GM21529 (cell line): Measurements from ENCODE around the gene HSPA12A.

ENCODE experiments used
- ATAC-seq: cut with Tn5 transposase; IDR thresholded peaks from one replicate; pipeline ENCODE4 v1.9.1; 2021; ENCODE audit not compliant: unreplicated experiment

The HSPA12A gene

DNA sequence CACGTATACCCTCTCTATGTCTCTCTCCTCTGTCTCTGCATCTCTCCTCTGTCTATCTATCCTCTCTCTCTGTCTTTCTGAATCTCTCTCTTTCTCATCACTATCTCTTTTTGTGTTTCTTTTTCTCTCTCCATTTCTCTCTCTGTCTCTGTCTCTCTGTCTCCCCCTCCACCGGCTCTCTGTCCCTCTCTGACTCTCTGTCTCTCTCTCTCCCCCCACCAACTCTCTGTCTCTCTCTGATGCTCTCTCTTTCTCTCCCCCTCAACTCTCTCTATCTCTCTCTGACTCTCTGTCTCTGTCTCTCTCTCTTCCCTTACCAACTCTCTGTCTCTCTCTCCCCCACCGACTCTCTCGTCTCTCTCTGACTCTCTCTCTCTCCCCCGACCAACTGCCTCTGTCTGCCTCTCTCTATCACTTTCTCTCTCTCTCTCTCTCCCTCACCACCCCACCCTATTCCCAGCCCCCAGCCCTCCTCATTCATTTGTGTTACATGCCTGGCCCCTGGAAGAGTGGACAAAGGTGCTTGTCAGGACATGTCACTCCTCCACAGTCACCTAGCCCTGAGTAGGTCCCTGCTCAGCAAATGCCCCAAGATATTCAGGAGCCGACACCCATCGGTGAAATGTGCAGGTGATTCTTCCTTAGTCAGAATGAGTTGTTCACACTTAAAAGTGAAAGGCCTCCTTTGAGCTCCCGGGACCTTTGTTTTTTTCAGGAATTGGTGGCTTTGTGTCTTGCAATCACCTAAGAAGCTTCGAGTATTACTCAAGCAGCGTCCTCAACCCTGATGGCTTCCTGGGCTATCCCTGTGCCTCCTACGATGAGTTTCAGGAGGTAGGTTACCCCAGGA lies 108.0 kb downstream of the HSPA12A start:
- ATAC-seq = no peak

DNA sequence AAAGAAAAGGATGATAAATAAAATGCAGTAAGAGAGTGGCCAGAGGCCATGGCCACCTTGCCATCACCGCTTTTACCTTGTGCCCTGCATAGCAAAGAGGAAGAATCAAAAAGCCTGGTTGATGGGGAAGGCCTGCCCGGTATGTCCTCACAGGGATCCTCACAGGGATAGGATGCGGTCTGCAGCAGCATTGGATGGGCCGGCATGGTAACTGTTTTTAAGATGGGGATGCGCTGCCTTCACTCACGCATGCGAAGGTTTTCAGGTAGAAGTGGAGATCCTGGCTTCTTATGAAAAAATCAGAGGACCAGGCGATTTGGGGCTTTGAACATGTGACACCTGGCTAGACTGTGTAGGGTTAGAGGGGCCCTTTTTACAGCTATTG lies 109.2 kb downstream of the HSPA12A start:
- ATAC-seq = no peak

DNA sequence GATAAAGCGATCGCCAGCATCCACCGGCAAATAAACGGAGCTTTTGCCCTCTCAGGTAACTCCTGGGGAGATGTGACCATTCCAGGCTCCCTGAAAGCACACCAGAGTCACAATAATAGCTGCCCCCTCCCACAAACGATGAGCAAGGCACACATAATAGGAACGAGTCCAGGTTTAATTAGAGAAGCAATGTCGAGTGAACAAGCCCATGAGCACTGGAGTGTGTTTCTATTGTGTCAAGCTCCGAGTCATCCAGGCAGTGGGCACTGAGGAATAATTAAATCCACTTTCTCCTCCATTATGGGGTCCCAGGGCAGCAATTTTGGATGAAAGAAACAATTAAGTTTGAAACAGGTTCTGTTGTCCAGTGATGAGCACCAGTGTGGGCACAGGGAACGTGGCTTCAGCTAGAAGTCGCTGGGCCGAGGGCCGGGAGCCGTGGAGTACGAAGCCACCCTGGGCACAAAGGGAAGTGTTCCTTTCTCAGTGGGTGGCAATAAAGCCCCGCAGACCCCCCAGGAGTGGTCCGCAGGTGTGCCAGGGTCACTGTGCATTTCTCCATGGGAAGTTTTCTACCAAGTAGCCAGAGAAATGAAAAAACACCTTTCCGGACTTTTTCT lies 109.7 kb downstream of the HSPA12A start:
- no peak for ATAC-seq

DNA sequence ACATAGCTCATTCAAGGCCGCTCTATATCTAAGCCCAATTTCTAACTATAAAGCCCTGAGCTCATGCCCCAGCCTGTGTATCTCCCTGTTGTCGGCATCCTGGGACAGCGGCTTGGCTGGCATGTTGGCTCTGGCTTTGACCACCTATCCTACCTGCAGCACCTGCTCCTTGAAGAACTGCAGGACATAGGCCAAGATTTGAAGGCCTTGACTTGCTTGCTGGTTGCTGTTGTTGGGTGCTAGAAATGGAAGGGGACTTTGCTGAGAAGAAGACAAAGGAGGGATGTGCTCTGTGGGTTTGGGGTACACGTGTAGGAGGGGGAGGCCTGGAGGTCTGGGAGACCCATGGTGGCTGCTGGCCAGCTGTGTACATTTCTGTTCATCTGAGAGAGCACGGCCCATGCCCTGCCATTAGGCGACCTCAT lies 110.5 kb downstream of the HSPA12A start:
- no peak for ATAC-seq

DNA sequence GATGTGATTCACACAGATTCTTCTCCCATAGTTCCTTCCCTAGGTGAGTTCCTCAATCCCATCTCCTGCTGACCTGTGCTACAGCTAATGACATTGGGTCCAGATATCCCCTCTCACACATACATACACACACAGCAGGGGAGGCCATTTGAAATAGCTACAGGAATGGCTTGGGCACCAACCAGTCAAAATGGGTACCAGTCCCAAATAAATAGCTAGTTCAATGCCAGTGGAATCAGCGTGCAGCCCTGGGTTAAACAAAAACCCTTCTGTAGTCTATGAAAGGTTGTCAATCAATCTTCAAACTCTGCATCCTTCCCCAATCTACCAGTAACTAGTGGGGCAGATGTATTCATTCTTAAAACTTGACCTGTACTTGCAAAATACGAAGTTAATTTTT lies 112.3 kb downstream of the HSPA12A start:
- no peak for ATAC-seq

DNA sequence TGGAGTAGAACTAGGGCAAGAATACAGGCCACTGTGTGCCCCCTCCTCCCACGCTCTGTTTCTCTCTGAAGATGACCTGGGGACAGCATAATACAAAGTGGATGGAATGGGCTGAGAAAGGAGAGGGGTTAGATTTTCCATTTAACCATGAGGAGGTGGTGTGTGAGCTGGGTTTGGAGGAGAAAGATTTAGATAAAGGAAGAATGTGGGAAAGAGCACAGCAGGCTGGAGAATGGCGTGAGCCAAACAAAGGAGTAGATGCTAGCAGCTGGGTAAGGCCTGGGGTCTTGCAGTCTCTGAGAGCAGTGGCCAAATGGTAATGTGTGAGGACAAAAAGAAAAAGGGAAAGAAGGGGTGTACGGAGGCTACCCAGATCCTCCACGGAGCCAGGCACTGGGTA lies 113.0 kb downstream of the HSPA12A start:
- ATAC-seq = no peak

DNA sequence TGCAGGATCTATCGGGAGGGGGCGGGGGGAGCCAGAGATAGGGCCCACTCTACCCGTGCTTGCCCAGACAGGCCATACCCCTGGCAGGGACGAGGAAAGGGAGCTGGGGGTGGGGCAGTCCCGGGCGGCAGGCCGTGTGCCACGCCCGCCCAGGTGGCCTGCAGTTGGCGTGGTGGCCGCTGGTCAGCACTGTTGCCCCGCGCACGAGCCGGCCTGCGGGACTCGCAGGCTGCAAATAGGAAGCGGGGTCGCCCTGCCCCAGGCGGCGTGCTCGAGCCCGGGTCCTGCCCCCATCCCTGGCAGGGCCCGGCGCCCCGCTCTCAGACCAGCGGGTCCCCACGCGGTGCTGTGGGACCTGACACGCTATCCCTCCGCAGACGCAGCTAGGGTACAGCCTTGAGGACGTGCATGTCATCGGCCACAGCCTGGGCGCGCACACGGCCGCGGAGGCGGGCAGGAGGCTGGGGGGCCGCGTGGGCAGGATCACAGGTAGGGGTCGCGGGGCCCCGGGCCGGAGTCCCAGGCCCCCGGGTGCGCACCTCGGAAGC lies 114.9 kb downstream of the HSPA12A start:
- no peak for ATAC-seq

DNA sequence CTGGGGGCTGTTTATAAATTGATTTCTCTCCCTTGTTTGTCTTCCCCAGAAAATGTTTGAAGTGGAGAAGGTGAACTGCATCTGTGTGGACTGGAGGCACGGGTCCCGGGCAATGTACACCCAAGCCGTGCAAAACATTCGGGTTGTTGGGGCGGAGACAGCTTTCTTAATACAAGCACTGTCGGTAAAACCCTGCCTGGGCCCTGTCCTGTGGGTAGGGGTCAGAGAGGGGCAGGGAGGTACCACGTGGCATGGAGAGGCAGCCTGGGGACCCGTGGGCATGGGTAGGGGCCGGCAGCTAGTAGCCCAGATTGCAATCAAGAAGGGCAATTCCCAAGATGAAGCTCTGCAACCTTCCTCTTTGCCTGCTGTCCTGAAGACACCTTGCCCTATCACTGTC lies 115.6 kb downstream of the HSPA12A start:
- no peak for ATAC-seq

DNA sequence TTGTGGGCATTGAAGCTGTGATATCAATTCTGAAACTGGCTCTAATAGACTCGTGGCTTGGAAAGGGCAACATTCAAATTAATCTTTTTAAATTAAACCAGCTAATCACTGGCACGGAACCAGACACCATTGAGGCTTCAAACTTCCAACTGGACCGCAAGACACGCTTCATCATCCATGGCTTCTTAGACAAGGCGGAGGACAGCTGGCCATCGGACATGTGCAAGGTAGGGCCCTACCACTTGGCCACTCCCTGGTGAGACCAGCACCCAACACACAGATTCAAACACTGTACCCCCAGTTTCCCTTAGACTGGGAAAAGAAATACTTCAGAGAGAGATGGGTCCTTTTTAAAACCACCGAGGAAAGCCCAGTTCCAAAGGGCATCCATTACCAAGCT lies 116.5 kb downstream of the HSPA12A start:
- no peak for ATAC-seq

DNA sequence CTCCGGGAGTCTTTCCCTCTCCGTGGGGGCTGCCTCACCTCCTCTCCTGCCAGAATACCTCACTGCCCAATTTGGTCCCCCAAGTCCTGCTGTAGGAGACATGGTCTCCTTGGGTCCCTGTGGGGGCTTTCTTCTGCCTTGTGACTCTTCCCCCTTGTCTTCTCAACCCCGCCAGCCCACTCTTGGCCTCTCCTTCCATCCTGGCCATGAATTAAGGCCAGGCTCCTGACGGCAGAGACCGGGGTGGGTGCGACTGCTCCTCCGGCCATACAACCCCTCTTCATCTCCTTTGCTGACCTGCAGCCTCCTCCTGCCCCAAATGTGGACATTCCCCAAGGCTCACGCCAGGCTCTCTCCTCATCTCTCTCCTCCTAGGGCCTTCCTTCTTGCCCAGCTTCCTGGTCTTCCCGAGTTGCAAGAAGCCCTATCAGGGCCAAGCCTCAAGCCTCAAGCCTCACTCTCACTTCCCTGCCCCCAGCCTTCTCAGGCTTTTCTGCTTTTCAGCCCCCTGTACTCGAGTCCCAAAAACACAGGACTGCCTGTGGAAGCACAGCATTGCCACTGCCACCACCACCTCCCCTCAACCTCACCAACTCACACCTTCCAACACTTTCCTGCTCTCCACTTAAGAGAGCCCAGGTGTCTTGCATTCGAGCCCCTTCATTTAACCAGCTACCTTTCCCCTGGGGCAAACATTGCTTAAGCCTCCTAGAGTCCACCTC lies 120.3 kb downstream of the HSPA12A start:
- no peak for ATAC-seq

DNA sequence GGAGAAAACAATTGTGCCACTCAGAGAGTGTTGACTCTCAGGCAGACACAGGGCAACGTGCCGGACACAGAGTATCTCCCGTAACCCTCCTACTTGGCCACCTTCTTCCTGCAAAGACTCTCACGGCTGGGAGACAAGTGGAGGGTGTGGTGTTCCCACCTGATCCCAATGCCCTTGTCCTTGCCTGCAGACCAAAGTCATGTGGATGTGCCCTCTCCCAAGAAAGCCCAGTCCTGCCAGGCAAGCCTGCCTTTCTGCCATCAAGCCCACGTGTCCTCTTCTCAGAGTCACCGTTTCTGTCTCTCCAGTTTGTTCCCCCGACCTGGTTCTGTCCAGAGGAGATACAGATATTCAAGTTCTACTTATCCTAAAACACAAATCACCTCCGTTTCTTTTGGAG lies 120.9 kb downstream of the HSPA12A start:
- ATAC-seq = no peak
